GM12801 (cell line): Measurements from ENCODE around the gene NUMB.

Source experiments
- CTCF ChIP-seq: IDR thresholded peaks from one replicate; pipeline ENCODE4 v1.5.1; 2011; ENCODE audit warnings: control low read depth; ENCODE audit not compliant: insufficient read length; ENCODE audit errors: extremely low read depth

NUMB gene

DNA sequence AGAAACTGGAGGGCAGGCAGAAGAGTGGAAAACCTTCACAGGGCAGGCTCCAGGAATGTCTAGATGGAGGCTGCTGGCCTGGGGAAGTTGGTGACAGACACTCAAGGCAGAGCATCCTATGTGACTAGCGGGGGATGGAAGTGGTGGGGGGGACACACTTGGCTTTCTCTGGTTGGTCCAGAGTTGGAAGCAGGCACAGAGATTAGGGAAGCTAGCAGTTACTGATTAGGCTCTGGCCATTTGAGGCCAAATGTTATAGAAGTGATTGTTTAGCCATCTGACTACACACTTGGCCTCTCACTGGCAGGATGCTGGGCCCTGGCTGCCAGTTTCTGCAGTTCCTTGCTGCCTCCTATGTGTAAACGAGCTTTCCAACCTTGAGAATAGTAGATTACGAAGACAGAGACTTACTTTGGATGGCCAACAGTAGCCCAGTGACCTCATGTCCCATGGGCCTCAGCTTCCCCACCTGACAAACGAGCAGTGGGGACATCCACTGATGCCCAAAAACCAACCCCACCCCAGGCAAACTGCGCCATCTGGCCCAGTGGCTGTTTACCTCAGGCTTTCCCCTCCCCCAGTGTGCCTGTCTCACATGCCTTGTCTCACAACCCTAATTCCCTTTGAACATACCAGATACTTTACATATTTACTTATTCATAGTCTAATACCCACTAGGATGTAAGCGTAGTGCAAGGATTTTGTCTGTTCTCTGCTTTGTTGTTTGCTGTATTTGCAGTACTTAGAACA is 118.3 kb downstream of the NUMB start:
- TF ChIP-seq CTCF: no peak

DNA sequence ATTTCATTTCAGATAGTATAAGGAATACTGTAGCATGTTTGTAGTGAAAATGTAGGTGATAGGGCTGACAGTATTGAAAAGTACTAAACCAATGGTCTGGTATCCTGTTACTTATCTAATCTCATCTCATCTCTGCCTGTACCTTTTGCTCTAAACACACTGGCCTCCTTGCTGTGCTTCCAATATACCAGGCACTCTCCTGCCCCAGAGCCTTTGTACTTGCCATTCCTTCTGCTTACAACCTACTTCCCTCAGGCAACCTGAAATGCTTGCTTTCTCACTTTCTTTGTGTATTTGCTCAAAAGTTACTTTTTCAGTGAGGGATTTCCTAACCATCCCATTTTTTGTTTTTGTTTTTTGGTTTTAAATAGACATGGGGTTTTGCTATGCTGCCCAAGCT is 119.1 kb downstream of the NUMB start:
- no peak for TF ChIP-seq CTCF

DNA sequence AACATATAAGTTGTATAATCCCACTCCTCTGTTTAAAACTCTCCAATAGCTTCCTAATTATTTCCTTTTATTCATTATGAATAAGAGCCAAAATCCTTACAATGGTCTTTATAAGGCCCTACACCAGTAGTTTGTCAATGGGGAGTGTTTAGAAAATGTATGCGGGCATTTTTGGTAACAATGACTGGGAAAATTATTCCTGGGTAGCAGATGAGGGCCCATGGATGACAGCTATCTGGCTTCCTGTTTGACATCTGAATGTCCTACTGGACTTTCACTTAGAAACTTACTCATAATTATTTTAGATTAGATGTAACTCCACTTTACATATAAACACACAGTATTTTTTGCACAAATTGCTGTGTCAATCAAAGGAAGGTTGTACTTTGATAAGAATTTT is 119.8 kb downstream of the NUMB start:
- no peak for TF ChIP-seq CTCF

- no peak for TF ChIP-seq CTCF
Observed at GRCh38 chr14:73333031-73333430, 125.3 kb downstream of the NUMB start.

GRCh38 chr14:73325630-73326299 is 132.6 kb downstream of the NUMB start:
- no peak for TF ChIP-seq CTCF

DNA sequence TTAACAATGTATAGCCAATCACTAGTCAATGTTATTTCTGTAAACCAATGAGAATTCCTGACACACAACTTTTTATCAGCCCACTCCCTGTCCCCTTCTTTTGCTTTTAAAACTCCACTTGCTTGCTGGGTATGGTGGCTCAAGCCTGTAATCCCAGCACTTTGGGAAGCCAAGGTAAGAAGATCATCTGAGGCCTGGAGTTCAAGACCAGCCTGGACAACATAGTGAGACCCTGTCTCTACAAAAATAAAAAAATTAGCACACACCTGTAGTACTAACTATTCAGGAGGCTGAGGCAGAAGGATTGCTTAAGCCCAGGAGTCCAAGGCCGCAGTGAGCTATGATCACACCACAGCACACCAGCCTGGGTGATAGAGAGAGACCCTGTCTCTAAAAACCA is 133.3 kb downstream of the NUMB start:
- no peak for TF ChIP-seq CTCF

DNA sequence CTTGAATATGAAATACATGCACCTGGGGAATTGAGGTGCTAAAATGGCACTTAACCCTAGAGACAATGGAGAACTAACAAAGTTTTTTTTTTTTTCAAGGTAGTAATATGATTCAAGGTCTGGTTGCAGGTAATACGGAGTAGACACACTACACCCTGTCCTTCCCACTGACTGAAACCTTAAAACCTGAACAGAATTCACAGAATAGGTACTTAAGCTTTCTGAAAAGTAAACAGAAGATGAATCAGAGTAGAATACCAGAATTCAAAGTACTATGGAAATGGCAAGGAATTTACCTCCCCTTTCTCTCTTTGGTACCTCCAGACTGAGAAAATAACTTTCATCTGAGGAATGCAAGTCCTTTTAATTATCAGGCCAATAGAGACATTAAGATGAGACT is 133.8 kb downstream of the NUMB start:
- TF ChIP-seq CTCF: no peak
